Fibroblast of lung (primary cell): Measurements from ENCODE around the gene PLS3. TPM values are rescaled to one million over a fixed set of nuclear protein-coding genes. Genes with fewer than 3 reads are reported as not detected.

ENCODE experiments used
- DNase-seq, 2 donors: peaks; one replicate each; pipeline versions ENCODE4 v3.0.0 to v3.0.0-alpha.2; 2010; ENCODE audit warnings: low read depth in 2 of 2
- H2AFZ ChIP-seq: 2 replicates; pipeline ENCODE4 v1.5.1; 2012; ENCODE audit warnings: low read length, control low read depth, inconsistent platforms
- H3K27ac ChIP-seq: 2 replicates; pipeline ENCODE4 v1.5.1; 2011; ENCODE audit warnings: low read length, control low read depth; ENCODE audit not compliant: insufficient read depth
- H3K27me3 ChIP-seq: 2 replicates; pipeline ENCODE4 v1.5.1; 2011; ENCODE audit warnings: mild to moderate bottlenecking, low read length; ENCODE audit not compliant: control insufficient read depth, insufficient read depth
- H3K36me3 ChIP-seq: 2 replicates; pipeline ENCODE4 v1.5.1; 2011; ENCODE audit warnings: low read length; ENCODE audit not compliant: control insufficient read depth, insufficient read depth
- H3K4me1 ChIP-seq: 2 replicates; pipeline ENCODE4 v1.5.1; 2011; ENCODE audit warnings: low read length; ENCODE audit not compliant: control insufficient read depth, insufficient read depth; ENCODE audit errors: extremely low read depth
- H3K4me2 ChIP-seq: 2 replicates; pipeline ENCODE4 v1.5.1; 2011; ENCODE audit warnings: low read length, control low read depth; ENCODE audit not compliant: insufficient read depth; ENCODE audit errors: extremely low read depth
- H3K4me3 ChIP-seq, 4 experiments: fragments of 200-600 bp in 1 of 4; sonication (generic) in 1 of 4; replicated peaks in 1 of 4; 2 replicates each; pipeline ENCODE4 v1.5.1; 2011 to 2016; ENCODE audit warnings: low read length in 4 of 4, low read depth in 3 of 4, mild to moderate bottlenecking in 3 of 4, control low read depth in 2 of 4, inconsistent platforms in 1 of 4, mixed read lengths in 1 of 4; ENCODE audit not compliant: insufficient read depth in 1 of 4; ENCODE audit errors: control extremely low read depth in 1 of 4
- H3K79me2 ChIP-seq: 2 replicates; pipeline ENCODE4 v1.5.1; 2012; ENCODE audit warnings: mild to moderate bottlenecking, low read length, inconsistent platforms; ENCODE audit not compliant: control insufficient read depth, insufficient read depth
- H3K9ac ChIP-seq: 2 replicates; pipeline ENCODE4 v1.5.1; 2011; ENCODE audit warnings: mild to moderate bottlenecking, low read length, control low read depth; ENCODE audit not compliant: insufficient read depth
- H3K9me3 ChIP-seq: 2 replicates; pipeline ENCODE4 v1.5.1; 2012; ENCODE audit warnings: low read depth, low read length; ENCODE audit not compliant: control insufficient read depth, insufficient read depth
- H4K20me1 ChIP-seq: 2 replicates; pipeline ENCODE4 v1.5.1; 2011; ENCODE audit warnings: low read length; ENCODE audit not compliant: control insufficient read depth, insufficient read depth; ENCODE audit errors: extremely low read depth
- EZH2 ChIP-seq: IDR thresholded peaks from 2 replicates; pipeline ENCODE4 v1.5.1; 2012; ENCODE audit warnings: low read length, control low read depth, mild to moderate bottlenecking; ENCODE audit errors: missing control alignments
- polyA plus RNA-seq, 2 donors: library from polyadenylated mRNA; depleted of rRNA in 1 of 2; stranded (reverse) in 1 of 2; unstranded in 1 of 2; fragments of >200 nt; gene quantifications; 2 replicates each; pipeline ENCODE4 v1.2.1, GENCODE V29; 2011 to 2012; ENCODE audit warnings: missing spikeins in 1 of 2
- total RNA-seq: library from RNA; depleted of rRNA; stranded (reverse); fragments of >200 nt; gene quantifications from 2 replicates; pipeline ENCODE4 v1.2.1, GENCODE V29; 2014
- TF ChIP-seq, protein P1 (sequence below), 2 donors: IDR thresholded peaks in 1 of 2; conservative IDR thresholded peaks in 1 of 2; 1 replicate in 1 of 2; 2 replicates in 1 of 2; pipeline ENCODE4 v1.5.1; 2011 to 2012; ENCODE audit warnings: low read length in 2 of 2, control low read depth in 1 of 2, inconsistent platforms in 1 of 2, low read depth in 1 of 2, mild to moderate bottlenecking in 1 of 2

Gene PLS3
- total and polyA plus RNA-seq, 2 donors (not counting 1 experiment from before 2014, with no cell fraction given): 223 to 262 TPM

DNA sequence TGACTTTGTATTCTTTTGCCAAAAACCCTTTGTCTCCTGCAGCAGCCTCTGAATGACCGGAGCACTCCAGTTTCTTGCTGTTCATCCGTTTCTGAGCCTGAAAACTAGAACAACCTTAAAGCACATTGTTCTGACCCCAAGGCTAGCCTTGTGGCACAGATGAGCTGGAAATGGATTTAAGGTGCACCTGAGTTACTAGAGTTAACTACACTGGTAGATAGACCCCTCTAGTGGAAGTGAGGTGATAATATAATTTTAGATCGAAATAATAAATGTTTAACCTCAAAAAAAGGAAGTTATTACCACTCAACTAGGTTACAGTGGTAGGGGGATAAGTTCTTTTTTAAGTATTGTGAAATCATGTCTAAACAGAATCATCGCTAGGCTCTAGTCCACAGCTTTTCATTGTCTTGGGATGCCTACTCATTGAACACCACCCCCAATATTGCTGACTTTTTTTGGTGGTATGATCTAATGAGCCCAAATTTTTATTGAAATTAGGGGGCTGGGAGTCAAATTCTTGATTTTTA is 2.7 kb downstream of the PLS3 start:
- no peak for DNase-seq
- H4K20me1 ChIP-seq: no peaks in the 10 kb centered on the region
- peak overlapping the region; percentile 62 for H3K4me2 ChIP-seq
- H3K27me3 ChIP-seq: no peaks in the 10 kb centered on the region
- H3K9ac ChIP-seq: no peak overlapping the region
- TF ChIP-seq EZH2: no peak
- TF ChIP-seq, protein P1, sequence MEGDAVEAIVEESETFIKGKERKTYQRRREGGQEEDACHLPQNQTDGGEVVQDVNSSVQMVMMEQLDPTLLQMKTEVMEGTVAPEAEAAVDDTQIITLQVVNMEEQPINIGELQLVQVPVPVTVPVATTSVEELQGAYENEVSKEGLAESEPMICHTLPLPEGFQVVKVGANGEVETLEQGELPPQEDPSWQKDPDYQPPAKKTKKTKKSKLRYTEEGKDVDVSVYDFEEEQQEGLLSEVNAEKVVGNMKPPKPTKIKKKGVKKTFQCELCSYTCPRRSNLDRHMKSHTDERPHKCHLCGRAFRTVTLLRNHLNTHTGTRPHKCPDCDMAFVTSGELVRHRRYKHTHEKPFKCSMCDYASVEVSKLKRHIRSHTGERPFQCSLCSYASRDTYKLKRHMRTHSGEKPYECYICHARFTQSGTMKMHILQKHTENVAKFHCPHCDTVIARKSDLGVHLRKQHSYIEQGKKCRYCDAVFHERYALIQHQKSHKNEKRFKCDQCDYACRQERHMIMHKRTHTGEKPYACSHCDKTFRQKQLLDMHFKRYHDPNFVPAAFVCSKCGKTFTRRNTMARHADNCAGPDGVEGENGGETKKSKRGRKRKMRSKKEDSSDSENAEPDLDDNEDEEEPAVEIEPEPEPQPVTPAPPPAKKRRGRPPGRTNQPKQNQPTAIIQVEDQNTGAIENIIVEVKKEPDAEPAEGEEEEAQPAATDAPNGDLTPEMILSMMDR (conservative IDR thresholded peaks at IDR 0.05 in 1 of 2, IDR thresholded peaks at IDR 0.05 in 1 of 2; ENCODE audit: low read depth in 1 of 2, low read length in 2 of 2): no peak
- no peaks in the 10 kb centered on the region for H3K4me1 ChIP-seq
- H3K36me3 ChIP-seq: no peaks in the 10 kb centered on the region
- no peak overlapping the region for H2AFZ ChIP-seq
- H3K79me2 ChIP-seq: peaks cover 63% of the 10 kb centered on the region
- H3K4me3 ChIP-seq: peak overlapping the region in 1 of 4 experiments; percentile 74
- H3K27ac ChIP-seq: no peak overlapping the region
- no peaks in the 10 kb centered on the region for H3K9me3 ChIP-seq

GRCh38 chrX:115564243-115564642 is 3.3 kb downstream of the PLS3 start:
- Histone ChIP-seq H2AFZ (no peak overlapping the region), H3K79me2 (peaks cover 67% of the 10 kb centered on the region), H4K20me1 (no peaks in the 10 kb centered on the region), H3K9ac (no peak overlapping the region), H3K4me3 (peak overlapping the region in 1 of 4 experiments; percentile 74), H3K9me3 (no peaks in the 10 kb centered on the region), H3K4me2 (no peak overlapping the region), H3K27ac (no peak overlapping the region), H3K4me1 (no peaks in the 10 kb centered on the region), H3K36me3 (no peaks in the 10 kb centered on the region), H3K27me3 (no peaks in the 10 kb centered on the region)
- no peak for TF ChIP-seq EZH2
- TF ChIP-seq, protein P1 (conservative IDR thresholded peaks at IDR 0.05 in 1 of 2, IDR thresholded peaks at IDR 0.05 in 1 of 2; ENCODE audit: low read depth in 1 of 2, low read length in 2 of 2): no peak
- DNase-seq: peak in 1 of 2 donors; percentile 68

DNA sequence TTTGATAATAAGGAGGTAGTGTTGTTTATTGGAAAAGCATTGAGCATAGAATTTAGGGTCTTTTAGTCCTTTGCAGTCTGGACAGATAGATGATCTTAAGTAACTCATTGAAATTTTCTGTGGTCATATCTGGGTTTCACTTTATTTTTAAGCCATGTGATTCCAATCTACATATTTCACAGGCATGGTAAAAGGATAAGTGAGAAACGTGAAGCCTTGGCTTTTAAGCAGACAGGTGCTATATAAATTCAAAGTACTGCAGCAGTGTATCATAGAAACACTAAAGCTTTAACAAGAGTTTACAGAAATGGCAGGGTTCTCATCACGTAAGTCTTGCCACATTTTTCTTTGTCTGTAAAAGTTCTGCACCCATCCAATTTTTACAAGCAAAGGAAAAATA is 4.9 kb downstream of the PLS3 start:
- no peaks in the 10 kb centered on the region for H3K36me3 ChIP-seq
- H3K4me3 ChIP-seq: no peak overlapping the region
- no peak for DNase-seq
- no peak overlapping the region for H2AFZ ChIP-seq
- H3K9me3 ChIP-seq: no peaks in the 10 kb centered on the region
- no peak overlapping the region for H3K27ac ChIP-seq
- H3K4me1 ChIP-seq: no peaks in the 10 kb centered on the region
- no peaks in the 10 kb centered on the region for H3K27me3 ChIP-seq
- H3K4me2 ChIP-seq: peak overlapping the region; percentile 25
- H3K9ac ChIP-seq: no peak overlapping the region
- peaks cover 78% of the 10 kb centered on the region for H3K79me2 ChIP-seq
- TF ChIP-seq EZH2: no peak
- TF ChIP-seq, protein P1 (conservative IDR thresholded peaks at IDR 0.05 in 1 of 2, IDR thresholded peaks at IDR 0.05 in 1 of 2; ENCODE audit: low read depth in 1 of 2, low read length in 2 of 2): no peak
- no peaks in the 10 kb centered on the region for H4K20me1 ChIP-seq
